ENCODE data around the gene CCM2L.

DNA sequence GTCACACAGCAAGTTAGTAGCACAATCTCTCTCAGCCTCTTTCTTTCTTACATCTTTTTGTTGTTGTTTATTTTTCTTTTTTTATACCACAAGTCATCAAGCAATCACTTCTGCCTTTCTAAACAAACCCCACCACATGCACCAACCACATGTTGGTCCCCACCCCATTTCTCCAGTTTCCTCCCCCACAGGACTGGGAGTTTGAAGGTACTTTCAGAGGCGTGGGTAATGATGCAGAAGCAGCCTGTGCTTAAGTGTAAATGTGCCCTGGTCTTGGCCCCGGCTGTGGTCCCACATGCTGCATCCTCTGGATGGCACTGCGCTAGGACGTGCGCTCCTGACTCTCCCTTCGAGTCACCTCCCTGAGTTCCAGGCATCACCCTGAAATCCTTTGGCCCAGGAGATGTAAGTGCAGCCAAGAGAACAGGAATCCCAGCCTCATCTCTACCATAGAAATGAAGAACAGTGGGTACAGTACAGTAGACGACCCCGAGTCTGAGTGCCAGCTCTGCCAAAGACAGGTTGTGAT, 47.5 kb downstream of the CCM2L start:
- no peak for TF ChIP-seq CTCF (IDR thresholded peaks at IDR 0.05; ENCODE audit: insufficient read depth, low read length, poor library complexity, severe bottlenecking)
- no peak for TF ChIP-seq EZH2phosphoT487 (conservative IDR thresholded peaks at IDR 0.05; ENCODE audit: low read length)
